HG03045 (cell line): Measurements from ENCODE around the gene DEFB127.
"Not testable (repeated sequence)": the region's sequence is repeated elsewhere in the genome, so short reads cannot be mapped to it uniquely, and the experiment has no call there.

Experiments
- ATAC-seq: cut with Tn5 transposase; IDR thresholded peaks from one replicate; pipeline ENCODE4 v1.9.1; 2021; ENCODE audit warnings: mild to moderate bottlenecking, moderate library complexity; ENCODE audit not compliant: unreplicated experiment

Gene DEFB127

GRCh38 chr20:157154-157553 lies at the start of gene DEFB127:
TSS of gene DEFB127 (plus strand) at chr20:157454. CDS start at chr20:157545, 91 bp downstream.
- ATAC-seq = no peak

- ATAC-seq = no peak
These were observed 44.9 kb upstream of the DEFB127 start for GRCh38 chr20:112396-112795.

GRCh38 chr20:117518-117917 lies 39.7 kb upstream of the DEFB127 start:
- ATAC-seq = no peak

GRCh38 chr20:129786-130323 lies 27.4 kb upstream of the DEFB127 start:
- ATAC-seq = not testable (repeated sequence)

GRCh38 chr20:137668-138490 lies 19.4 kb upstream of the DEFB127 start:
- ATAC-seq = no peak

- ATAC-seq = no peak
These were observed 15.0 kb upstream of the DEFB127 start, which contains the start of gene DEFB126 for GRCh38 chr20:142290-142689. TSS of gene DEFB126 (plus strand) at chr20:142590. CDS start at chr20:142629, 39 bp downstream.

GRCh38 chr20:145877-146276 lies 11.4 kb upstream of the DEFB127 start:
- ATAC-seq = no peak

- ATAC-seq = no peak
These were observed 5.1 kb upstream of the DEFB127 start for GRCh38 chr20:152131-152530.

- no peak for ATAC-seq
These were observed 7.4 kb downstream of the DEFB127 start for GRCh38 chr20:164618-165017.

GRCh38 chr20:168876-169275 lies 11.6 kb downstream of the DEFB127 start:
- no peak for ATAC-seq

- no peak for ATAC-seq
These were observed 27.0 kb downstream of the DEFB127 start for GRCh38 chr20:184288-184687.

- no peak for ATAC-seq
These were observed 30.5 kb downstream of the DEFB127 start for GRCh38 chr20:187733-188132.

- ATAC-seq = no peak
These were observed 32.4 kb downstream of the DEFB127 start, which contains the start of gene DEFB128 for GRCh38 chr20:189611-190010. TSS of gene DEFB128 (minus strand) at chr20:189711. CDS start at chr20:189623, 88 bp downstream.

GRCh38 chr20:198225-198624 lies 41.0 kb downstream of the DEFB127 start:
- no peak for ATAC-seq

GRCh38 chr20:199996-200395 lies 42.7 kb downstream of the DEFB127 start:
- no peak for ATAC-seq

- ATAC-seq = not testable (repeated sequence)
These were observed 46.4 kb downstream of the DEFB127 start for GRCh38 chr20:203630-204029.
